ENCODE results near the gene RPS21.

DNA sequence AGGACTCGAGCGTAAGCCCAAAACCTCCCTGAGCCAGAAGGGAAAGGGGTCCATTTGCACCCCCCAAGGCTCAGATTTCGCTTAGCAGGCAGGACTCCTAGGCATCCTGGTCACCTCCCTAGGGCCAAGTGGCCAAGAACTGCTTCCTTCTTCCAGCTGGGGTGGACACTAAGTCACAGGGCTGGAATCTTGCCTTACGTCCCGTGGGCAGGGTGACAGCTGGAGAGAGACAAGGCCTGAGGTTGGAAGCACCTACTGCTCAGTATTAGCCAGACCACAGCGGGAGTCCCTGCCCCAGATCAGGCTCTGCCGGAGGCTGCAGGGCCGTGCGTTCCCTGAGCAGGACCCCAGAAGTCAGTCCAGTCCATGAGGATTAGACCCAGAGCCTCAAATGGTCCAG is 39.5 kb upstream of the RPS21 start:
- TF ChIP-seq, protein P1, sequence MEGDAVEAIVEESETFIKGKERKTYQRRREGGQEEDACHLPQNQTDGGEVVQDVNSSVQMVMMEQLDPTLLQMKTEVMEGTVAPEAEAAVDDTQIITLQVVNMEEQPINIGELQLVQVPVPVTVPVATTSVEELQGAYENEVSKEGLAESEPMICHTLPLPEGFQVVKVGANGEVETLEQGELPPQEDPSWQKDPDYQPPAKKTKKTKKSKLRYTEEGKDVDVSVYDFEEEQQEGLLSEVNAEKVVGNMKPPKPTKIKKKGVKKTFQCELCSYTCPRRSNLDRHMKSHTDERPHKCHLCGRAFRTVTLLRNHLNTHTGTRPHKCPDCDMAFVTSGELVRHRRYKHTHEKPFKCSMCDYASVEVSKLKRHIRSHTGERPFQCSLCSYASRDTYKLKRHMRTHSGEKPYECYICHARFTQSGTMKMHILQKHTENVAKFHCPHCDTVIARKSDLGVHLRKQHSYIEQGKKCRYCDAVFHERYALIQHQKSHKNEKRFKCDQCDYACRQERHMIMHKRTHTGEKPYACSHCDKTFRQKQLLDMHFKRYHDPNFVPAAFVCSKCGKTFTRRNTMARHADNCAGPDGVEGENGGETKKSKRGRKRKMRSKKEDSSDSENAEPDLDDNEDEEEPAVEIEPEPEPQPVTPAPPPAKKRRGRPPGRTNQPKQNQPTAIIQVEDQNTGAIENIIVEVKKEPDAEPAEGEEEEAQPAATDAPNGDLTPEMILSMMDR (IDR thresholded peaks at IDR 0.05): no peak
- no peak for TF ChIP-seq POLR2A (IDR thresholded peaks at IDR 0.05)

Data from lower leg skin (tissue), 3 donors.